ENCODE measurements around the gene LRATD1. TPM values are rescaled to one million over a fixed set of nuclear protein-coding genes. Genes with fewer than 3 reads are reported as not detected.

Gene LRATD1
- polyA plus RNA-seq, 3 donors: not detected

DNA sequence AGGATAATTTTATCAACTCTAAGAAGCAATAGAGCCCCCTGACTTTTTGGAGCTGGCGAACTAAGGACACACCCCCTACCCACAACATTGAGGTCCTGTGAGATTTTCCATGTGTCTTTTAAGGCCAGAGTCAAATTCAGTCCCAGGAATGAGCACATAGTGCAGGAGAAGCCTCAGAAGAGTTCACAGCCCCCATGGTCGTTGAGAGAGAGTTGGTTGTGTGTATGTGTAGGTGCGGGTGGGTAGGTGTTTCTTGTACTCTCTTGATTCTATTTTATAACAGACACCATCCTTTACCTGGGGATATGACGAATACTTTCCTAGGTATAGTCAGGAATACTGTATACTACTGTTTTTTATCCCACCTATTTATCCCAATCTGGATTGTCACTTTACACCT, 8.6 kb downstream of the LRATD1 start:
- Mint-ChIP-seq H3K36me3 (no peaks in the 10 kb centered on the region), H3K9me3 (peaks cover 0 to 6% (median 0%) of the 10 kb centered on the region in 7 donors), H3K4me3 (no peak overlapping the region), H3K27ac (no peak overlapping the region), H3K4me1 (no peaks in the 10 kb centered on the region), H3K27me3 (ENCODE audit: low read depth in 3 of 3) (peaks cover 7 to 15% (median 12%) of the 10 kb centered on the region in 3 donors)
- Histone ChIP-seq H3K9ac (ENCODE audit: insufficient read depth, low read length, poor library complexity, severe bottlenecking) (no peak overlapping the region), H3K4me3 (replicated peaks in 1 of 3; ENCODE audit: low read depth in 2 of 3, low read length in 3 of 3) (no peak overlapping the region), H3K79me2 (ENCODE audit: insufficient read depth, low read length) (no peaks in the 10 kb centered on the region), H4K20me1 (ENCODE audit: insufficient read depth, low read length) (no peaks in the 10 kb centered on the region), H3K27ac (ENCODE audit: low read depth in 1 of 2, low read length in 2 of 2) (no peak overlapping the region), H3K36me3 (replicated peaks in 1 of 2; ENCODE audit: control insufficient read depth in 1 of 2, insufficient read depth in 2 of 2, low read length in 2 of 2) (no peaks in the 10 kb centered on the region), H3K4me1 (ENCODE audit: control insufficient read depth in 1 of 2, insufficient read depth in 2 of 2, low read length in 2 of 2) (no peaks in the 10 kb centered on the region), H3K27me3 (ENCODE audit: control insufficient read depth in 2 of 2, insufficient read depth in 2 of 2, low read length in 2 of 2) (peaks cover 6 to 17% of the 10 kb centered on the region in 2 donors), H3K4me2 (replicated peaks; ENCODE audit: extremely low read depth, low read length, poor library complexity, severe bottlenecking) (no peak overlapping the region), H3K9me3 (replicated peaks in 1 of 2; ENCODE audit: control insufficient read depth in 1 of 2, insufficient read depth in 1 of 2, low read length in 2 of 2) (peaks cover 0 to under 1% of the 10 kb centered on the region in 2 donors), H2AFZ (ENCODE audit: insufficient read depth, low read depth, low read length, poor library complexity, severe bottlenecking) (no peak overlapping the region)
- no peak for DNase-seq
- intact Hi-C loops (cut with micrococcal nuclease): no loop called here
- 100% methylated on average over 1 of the region's 4 CpGs for WGBS (ENCODE audit: insufficient coverage)
- no peak for TF ChIP-seq CTCF (IDR thresholded peaks at IDR 0.05)

GRCh38 chr2:14642499-14642898, 10.0 kb downstream of the LRATD1 start:
- H4K20me1 ChIP-seq (ENCODE audit: insufficient read depth, low read length): no peaks in the 10 kb centered on the region
- H3K4me1 ChIP-seq (ENCODE audit: control insufficient read depth in 1 of 2, insufficient read depth in 2 of 2, low read length in 2 of 2): no peaks in the 10 kb centered on the region
- no peak overlapping the region for H3K27ac Mint-ChIP-seq
- no peaks in the 10 kb centered on the region for H3K9me3 ChIP-seq (replicated peaks in 1 of 2; ENCODE audit: control insufficient read depth in 1 of 2, insufficient read depth in 1 of 2, low read length in 2 of 2)
- no peak for TF ChIP-seq CTCF (IDR thresholded peaks at IDR 0.05)
- no peak overlapping the region for H3K27ac ChIP-seq (ENCODE audit: low read depth in 1 of 2, low read length in 2 of 2)
- intact Hi-C loops (cut with micrococcal nuclease): no loop called here
- no peak overlapping the region for H2AFZ ChIP-seq (ENCODE audit: insufficient read depth, low read depth, low read length, poor library complexity, severe bottlenecking)
- no peak overlapping the region for H3K4me2 ChIP-seq (replicated peaks; ENCODE audit: extremely low read depth, low read length, poor library complexity, severe bottlenecking)
- no peaks in the 10 kb centered on the region for H3K36me3 ChIP-seq (replicated peaks in 1 of 2; ENCODE audit: control insufficient read depth in 1 of 2, insufficient read depth in 2 of 2, low read length in 2 of 2)
- WGBS (ENCODE audit: insufficient coverage): no CpG with 5 or more reads among the region's 4 CpGs
- DNase-seq: no peak
- H3K27me3 ChIP-seq (ENCODE audit: control insufficient read depth in 2 of 2, insufficient read depth in 2 of 2, low read length in 2 of 2): peaks cover 0 to 3% of the 10 kb centered on the region in 2 donors
- H3K27me3 Mint-ChIP-seq (ENCODE audit: low read depth in 3 of 3): peaks cover 0 to 3% (median 2%) of the 10 kb centered on the region in 3 donors
- H3K36me3 Mint-ChIP-seq: no peaks in the 10 kb centered on the region
- no peaks in the 10 kb centered on the region for H3K4me1 Mint-ChIP-seq
- no peak overlapping the region for H3K4me3 Mint-ChIP-seq
- no peak overlapping the region for H3K9ac ChIP-seq (ENCODE audit: insufficient read depth, low read length, poor library complexity, severe bottlenecking)
- H3K4me3 ChIP-seq (replicated peaks in 1 of 3; ENCODE audit: low read depth in 2 of 3, low read length in 3 of 3): no peak overlapping the region
- peaks cover 0 to 7% (median 0%) of the 10 kb centered on the region in 7 donors for H3K9me3 Mint-ChIP-seq
- no peaks in the 10 kb centered on the region for H3K79me2 ChIP-seq (ENCODE audit: insufficient read depth, low read length)

All from CD14-positive monocyte (primary cell).